Endometrial microvascular endothelial cells (primary cell): ENCODE measurements around the gene PDPR. TPM values are rescaled to one million over a fixed set of nuclear protein-coding genes. Genes with fewer than 3 reads are reported as not detected.
"Not testable (repeated sequence)": the region's sequence is repeated elsewhere in the genome, so short reads cannot be mapped to it uniquely, and the experiment has no call there.

Source experiments
- in situ Hi-C: cut with HindIII; loops from 2 replicates; pipeline ENCODE4 v1.10.0; 2017; ENCODE audit warnings: low sequenced_read_pairs, low pct_unique_long_range_greater_than_20kb; ENCODE audit errors: inconsistent ontology term
- total RNA-seq: library from RNA; depleted of rRNA; stranded (reverse); fragments of >200 nt; gene quantifications from one replicate; pipeline ENCODE4 v1.2.3, GENCODE V29; 2015; ENCODE audit errors: inconsistent ontology term

PDPR gene
- total RNA-seq, 1 donor from 2014 or later: 33.3 TPM

DNA sequence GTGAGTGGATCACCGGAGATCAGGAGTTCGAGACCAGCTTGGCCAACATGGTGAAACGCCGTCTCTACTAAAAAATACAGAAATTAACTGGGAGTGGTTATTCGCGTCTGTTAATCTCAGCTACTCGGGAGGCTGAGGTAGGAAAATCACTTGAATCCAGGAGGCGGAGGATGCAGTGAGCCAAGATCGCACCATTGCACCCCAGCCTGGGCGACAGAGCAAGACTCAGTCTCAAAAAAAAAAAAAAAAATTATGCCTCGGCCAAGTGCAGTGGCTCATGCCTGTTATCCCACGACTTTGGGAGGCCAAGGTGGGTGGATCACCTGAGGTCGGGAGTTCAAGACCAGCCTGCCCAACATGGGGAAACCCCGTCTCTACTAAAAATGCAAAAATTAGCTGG lies 9.7 kb downstream of the PDPR start:
- in situ Hi-C loops: not testable (repeated sequence)

DNA sequence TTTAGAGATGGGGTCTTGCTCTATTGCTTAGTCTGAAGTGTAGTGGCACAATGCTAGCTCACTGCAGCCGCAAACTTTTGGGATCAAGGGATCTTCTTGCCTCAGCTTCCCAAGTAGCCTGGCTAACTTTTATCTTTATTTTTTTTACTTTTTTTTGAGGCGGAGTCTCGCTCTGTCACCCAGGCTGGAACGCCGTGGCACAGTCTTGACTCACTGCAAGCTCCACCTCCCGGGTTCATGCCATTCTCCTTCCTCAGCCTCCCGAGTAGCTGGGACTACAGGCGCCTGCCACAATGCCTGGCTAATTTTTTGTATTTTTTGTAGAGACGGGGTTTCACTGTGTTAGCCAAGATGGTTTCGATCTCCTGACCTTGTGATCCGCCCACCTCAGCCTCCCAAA lies 12.1 kb downstream of the PDPR start:
- in situ Hi-C loops: not testable (repeated sequence)

DNA sequence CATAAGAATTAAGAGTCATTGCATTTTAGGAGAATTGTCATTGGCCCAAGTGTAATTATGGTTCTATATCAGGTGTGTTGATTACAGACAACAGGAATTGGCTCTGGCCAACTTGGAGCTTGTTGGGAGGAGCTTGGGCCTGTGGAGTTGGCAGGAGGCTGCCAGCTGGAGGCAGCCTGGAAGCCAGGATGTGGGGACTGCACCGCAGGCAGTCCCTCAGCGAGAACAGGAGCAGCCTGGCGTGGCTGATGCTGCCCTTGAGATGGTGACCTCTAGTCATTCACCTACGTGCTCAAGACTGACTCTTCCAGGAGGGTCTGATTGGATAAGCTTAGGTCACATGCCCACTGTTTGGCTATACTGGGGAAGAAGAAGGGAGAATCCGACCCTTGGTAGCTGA lies 13.6 kb downstream of the PDPR start:
- in situ Hi-C loops: not testable (repeated sequence)

DNA sequence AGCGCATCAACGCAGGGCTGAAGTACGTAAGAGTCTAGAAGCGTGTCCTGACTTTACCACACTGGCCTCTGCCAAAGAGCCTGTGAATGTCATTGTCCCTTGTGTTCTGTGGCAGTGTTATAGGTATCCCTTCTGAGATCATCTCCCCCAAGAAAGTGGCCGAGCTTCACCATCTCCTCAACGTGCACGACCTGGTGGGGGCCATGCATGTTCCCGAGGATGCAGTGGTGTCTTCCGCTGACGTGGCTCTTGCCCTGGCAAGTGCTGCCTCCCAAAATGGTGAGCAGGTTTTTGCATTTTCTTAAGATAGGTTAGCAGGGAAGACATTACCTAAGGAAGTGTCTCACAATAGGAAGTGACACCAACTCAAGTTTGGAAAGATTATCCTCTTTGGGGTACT lies 14.7 kb downstream of the PDPR start:
- in situ Hi-C loops: not testable (repeated sequence)

DNA sequence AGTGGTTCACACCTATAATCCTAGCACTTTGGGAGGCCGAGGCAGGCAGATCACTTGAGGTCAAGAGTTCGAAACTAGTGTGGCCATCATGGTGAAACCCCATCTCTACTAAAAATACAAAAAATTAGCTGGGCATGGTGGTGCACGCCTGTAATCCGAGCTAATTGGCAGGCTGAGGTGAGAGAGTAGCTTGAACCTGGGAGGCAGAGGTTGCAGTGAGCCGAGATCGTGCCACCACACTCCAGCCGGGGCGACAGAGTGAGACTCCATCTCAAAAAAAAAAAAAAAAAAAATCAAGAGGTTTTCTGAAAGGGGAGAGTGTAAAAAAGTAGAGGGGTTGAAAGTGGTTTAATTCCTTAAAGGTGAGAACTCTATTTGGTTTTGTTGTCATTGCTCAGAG lies 21.7 kb downstream of the PDPR start:
- in situ Hi-C loops: not testable (repeated sequence)

DNA sequence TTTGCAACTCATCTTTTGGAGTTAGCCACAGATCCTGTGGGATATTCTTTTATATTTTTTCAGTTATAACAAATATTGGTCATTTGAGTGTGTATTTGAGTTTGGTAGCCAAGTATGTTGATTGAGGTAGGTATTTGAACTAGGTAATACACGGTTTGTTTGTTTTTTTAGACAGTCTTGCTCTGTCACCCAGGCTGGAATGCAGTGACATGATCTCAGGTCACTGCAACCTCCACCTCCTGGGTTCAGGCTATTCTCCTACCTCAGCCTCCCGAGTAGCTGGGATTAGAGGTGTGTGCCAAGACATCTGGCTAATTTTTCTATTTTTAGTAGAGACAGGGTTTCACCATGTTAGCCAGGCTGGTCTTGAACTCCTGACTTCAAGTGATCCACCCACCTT lies 22.5 kb downstream of the PDPR start:
- in situ Hi-C loops: not testable (repeated sequence)

DNA sequence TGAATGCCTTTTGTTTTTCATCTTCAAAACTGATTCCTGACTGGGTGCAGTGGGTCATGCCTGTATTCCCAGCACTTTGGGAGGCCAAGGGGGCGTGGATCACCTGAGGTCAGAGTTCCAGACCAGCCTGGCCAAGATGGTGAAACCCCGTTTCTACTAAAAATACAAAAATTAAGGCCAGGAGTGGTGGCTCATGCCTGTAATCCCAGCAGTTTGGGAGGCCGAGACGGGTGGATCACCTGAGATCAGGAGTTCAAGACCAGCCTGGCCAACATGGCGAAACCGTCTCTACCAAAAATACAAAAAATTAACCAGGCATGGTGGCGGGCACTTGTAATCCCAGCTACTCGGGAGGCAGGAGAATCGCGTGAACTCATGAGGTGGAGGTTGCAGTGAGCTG lies 28.6 kb downstream of the PDPR start:
- in situ Hi-C loops: not testable (repeated sequence)

DNA sequence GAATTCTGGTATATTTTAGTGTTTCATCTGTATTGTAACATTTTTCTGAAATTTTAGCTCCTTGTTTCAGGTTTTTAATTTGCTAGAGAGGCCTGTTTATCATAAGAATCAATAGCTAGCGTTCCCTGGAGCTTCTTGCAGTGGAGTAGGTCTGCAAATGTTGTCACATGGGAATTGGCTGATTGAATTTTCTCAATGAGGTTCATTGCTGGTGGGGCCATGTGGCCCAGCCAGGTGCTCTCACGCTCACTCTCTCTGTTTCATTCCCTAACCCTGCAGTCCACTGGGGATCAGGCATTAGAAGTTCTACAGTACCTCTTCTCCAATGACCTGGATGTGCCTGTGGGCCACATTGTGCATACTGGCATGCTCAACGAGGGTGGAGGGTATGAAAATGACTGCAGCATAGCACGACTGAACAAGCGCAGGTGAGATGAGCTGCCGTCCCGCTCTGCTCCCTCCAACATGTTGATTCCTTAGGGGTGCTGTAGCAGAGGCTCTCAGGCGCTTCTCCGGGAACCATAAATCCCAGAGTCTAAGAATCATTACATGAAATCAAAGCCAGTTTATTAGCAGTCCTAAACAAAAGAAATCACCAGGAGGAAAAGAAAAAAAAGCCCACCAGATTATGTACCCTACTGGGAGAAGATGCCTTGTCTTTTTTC lies 29.2 kb downstream of the PDPR start:
- in situ Hi-C loops: not testable (repeated sequence)

DNA sequence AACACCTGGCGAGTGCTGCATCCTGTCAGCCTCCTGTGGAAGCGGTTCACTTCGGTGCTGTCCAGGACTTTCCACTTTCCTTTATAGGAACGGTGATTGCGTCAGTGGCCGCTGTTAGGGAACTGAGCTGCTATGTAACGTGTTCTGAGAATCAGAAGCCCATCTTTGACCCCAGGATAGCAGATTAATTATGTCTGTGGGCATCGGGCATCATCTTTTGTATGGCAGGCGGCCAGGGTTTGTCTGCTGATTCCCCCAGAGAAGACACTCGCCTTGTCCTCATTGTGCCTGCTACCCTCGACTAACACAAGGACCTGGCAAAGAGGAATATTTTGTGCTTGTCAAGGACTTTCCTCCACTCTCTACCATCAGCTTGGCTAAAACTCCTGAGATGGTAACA lies 33.7 kb downstream of the PDPR start:
- in situ Hi-C loops: not testable (repeated sequence)

DNA sequence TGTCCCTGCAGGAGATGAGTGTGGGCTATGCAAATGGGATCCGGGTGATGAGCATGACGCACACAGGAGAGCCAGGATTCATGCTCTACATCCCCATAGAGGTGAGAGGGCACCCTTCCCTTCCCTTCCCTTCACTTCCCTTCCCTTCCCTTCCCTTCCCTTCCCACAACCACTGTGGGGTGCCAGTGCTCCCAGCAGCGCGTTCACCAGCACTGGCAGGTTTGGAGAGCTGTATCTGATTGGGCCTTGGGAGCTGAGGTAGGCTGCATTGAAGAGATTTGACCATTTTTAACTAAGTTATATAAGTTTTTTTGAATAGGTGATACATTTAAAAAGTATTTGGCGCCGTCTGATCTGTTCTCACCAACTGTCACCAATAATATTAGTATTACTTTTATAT lies 34.3 kb downstream of the PDPR start:
- in situ Hi-C loops: not testable (repeated sequence)

DNA sequence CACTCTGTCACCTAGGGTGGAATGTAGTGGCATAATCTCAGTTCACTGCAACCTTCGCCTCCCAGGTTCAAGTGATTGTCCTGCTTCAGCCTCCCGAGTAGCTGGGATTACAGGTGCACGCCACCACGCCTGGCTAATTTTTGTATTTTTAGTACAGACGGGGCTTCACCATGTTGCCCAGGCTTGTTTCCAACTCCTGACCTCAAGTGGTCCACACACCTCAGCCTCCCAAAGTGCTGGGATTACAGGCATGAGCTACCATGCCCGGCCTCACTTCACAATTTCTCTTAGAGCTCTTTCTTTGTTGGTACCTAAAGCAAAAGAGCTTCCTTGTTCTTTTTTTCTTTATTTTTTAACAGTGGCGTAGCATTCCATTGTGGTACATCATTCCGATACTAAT lies 35.2 kb downstream of the PDPR start:
- in situ Hi-C loops: not testable (repeated sequence)

DNA sequence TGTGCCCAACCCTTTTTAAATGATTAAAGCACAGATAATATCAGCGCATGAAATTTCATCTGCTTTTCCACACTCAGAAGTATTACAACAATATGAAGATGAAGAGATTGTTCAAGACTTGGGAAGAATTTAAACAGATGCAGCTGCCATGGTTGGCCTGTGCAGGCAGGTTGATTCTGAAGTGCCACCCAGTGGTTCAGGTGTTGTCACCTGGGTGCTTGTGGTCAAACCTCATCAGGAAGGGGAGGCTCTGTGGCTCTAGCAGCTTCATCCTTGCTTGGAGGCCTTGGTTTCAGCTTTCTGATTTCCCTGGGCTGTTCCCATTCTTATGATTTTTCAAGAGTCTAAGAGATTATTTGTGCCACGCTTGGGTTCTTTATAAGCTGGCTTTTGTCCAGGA lies 37.3 kb downstream of the PDPR start:
- in situ Hi-C loops: no loop called here

DNA sequence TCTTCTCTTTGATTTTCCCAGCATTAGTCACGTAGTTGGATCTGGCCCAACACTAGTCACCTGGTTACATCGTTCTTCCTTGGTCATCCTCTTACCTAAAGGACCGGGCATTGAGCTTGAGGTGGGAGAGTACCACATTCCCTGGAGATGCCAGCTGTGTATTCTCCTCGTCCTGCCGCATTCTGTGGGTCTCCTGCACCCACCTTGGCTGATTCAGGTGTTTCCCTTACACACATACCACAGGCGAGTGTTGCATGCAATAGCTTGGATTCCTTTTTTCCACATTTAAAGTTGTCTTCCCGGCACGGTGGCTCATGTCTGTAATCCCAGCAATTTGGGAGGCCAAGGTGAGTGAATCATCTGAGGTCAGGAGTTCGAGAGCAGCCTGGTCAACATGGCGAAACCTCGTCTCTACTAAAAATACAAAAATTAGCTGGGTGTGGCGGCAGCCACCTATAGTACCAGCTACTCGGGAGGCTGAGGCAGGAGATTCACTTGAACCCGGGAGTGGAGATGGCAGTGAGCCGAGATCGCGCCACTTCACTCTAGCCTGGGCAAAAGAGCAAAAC lies 37.9 kb downstream of the PDPR start:
- in situ Hi-C loops: no loop called here

DNA sequence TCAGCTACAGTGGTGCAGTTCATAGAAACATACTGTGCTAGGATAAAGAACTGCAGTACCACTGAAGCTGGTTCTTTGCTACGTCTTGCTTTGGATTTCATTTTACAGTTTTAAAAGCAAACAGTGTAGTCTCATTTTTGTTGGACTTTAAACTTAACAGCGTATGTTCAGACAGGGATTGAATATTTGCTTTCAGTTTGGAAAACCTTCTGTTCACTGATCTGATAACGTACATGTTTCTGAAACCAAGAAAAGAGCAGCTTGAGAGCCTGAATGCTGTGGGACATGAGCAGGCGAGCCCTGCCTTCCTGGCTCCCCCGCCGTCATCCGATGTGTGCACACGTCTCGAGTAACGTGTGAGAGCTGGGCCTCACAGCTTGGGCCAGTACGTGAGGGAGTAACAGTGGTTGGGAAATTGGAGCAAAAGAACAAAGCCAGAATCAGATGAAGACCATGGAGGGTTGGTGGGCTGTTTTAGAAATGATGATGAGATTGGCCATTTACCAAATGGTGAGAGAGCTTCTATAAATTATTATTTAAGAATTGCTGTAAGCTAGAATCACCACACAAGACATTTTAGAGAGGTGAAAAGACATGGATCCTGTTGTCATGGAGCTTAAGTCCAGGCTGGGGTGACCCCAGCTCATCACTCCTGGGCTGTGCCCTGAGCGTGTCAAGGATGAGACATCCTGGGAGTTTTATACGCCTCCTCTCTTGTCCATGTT lies 38.6 kb downstream of the PDPR start:
- in situ Hi-C loops: no loop called here

DNA sequence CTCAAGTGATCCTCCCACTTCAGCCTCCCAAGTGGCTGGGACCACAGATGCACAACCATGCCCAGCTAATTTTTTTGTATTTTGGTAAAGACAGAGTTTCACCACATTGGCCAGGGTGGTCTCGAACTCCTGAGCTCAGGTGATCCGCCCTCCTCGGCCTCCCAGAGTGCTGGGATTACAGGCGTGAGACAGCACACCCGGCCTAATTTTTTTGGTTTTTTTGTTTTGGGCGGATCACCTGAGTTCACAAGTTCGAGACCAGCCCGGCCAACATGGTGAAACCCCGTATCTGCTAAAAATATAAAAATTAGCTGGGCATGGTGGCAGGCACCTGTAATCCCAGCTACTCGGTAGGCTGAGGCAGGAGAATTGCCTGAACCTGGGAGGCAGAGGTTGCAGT lies 40.6 kb downstream of the PDPR start:
- in situ Hi-C loops: not testable (repeated sequence)

DNA sequence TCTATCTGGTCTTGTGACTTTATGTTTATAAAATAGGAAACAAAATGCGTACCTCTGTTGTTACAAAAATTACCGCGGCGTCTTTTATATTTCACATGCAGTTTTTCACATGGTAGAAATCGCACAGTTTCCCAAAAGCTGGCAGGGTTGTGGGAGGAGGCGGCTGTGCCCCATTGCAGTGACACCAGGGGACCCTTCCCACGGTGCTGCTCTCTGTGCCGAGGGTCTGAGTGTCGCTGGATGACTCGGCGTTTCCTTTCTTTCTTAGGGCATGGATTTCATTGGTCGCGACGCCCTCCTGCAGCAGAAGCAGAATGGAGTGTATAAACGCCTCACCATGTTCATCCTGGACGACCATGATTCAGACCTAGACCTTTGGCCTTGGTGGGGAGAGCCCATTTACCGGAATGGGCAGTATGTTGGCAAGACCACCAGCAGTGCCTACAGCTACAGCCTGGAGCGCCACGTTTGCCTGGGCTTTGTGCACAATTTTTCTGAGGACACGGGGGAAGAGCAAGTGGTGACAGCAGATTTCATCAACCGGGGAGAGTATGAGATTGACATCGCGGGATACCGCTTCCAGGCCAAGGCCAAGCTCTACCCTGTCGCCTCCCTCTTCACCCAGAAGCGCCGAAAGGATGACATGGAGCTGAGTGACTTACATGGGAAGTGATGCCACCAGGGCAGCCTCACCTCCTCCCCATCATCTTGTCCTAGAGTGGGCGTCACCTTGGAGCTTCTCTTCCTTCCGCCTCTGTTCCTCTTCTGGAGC lies 42.3 kb downstream of the PDPR start:
- in situ Hi-C loops: no loop called here

DNA sequence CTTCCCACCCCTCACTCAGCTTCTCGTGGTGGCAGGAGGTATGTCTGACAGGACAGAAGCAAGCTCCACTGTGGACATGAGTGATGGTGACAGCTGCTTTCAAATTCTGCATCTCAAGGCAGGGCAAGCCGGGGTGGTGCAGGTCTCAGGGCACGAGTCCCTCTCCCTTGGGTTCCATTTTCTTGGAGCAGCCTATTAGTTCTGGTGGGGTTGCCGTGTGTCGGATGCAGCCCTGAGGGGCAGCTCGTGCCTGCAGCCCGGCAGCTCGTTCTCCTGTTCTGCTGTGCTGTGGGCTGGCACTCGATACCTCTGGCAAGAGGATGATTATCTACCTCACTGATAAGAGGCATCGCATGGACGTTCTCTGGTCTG lies 43.0 kb downstream of the PDPR start:
- in situ Hi-C loops: no loop called here

DNA sequence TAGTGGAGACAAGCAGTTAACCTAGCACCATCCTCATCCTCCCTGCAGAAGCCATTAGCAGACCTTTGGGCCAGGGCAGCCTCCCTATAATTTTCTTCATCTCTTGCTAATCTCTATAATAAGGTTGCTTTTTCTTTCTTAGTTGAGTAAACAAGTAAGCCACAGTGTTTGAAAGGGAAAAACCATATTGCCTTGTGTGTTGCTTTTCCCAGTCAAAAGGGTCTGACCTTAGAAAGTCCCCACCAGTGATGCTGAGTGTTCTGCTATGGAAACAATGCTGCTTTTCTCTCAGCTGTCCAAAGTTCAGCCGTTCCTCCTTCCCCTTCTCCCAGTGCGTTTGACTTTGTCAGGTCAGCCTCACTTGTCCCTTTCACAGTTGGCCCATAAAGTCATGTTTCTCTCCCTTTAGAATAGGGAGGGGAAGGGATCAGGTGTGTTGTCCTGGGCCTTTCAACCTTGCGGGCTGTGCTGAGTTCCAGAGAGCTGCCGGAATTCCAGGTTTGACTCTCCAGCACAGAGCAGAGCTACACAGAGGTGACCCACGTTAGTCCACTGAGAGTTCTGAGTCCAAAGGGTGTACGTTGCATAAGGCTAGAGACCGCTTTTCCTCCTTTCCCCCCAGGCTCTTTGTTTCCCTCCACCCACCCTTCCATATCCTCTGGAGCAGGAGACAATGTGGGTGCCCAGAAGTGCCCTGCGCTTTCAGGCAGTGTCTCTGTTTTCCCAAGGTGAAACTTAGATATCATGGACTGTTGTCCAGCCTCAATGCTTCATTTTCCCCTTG lies 43.5 kb downstream of the PDPR start:
- in situ Hi-C loops: no loop called here
